ENCODE measurements around the gene RIC8B. TPM values are rescaled to one million over a fixed set of nuclear protein-coding genes. Genes with fewer than 3 reads are reported as not detected.
A peak's percentile ranks its signal among the peaks of the same experiment; 100 is the strongest.
"Not testable (repeated sequence)": the region's sequence is repeated elsewhere in the genome, so short reads cannot be mapped to it uniquely, and the experiment has no call there.

RIC8B gene
- total and polyA plus RNA-seq, 5 donors = 9.0 to 24.2 (median 20.4) TPM

DNA sequence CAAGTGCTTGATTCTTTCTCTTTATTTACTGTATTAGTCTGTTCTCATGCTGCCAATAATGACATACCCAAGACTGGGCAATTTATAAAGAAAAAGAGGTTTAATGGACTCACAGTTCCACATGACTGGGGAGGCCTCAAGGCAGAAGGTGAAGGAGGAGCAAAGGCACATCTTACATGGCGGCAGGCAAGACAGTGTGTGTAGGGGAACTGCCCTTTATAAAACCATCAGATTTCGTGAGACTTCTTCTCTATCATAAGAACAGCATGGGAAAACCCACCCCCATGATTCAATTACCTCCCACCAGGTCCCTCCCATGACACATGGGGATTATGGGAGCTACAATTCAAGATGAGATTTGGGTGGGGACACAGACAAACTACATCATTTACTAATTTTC is 149.1 kb downstream of the RIC8B start:
- not testable (repeated sequence) for H3K27ac ChIP-seq (ENCODE audit: low read length); H3K4me3 ChIP-seq (ENCODE audit: low read length); DNase-seq; H3K27me3 ChIP-seq (ENCODE audit: control insufficient read depth, insufficient read depth); H3K9me3 ChIP-seq (ENCODE audit: control insufficient read depth, low read length); H3K4me1 ChIP-seq (ENCODE audit: control insufficient read depth, insufficient read depth, low read length); ATAC-seq
- intact Hi-C loops (cut with DNase I) = loop anchor here in 2 of 4 donors (5.0 kb wide), 1 partner anchor 536 kb away; no protein-coding TSS in a partner anchor
- 91% methylated on average over 2 of the region's 2 CpGs for WGBS

DNA sequence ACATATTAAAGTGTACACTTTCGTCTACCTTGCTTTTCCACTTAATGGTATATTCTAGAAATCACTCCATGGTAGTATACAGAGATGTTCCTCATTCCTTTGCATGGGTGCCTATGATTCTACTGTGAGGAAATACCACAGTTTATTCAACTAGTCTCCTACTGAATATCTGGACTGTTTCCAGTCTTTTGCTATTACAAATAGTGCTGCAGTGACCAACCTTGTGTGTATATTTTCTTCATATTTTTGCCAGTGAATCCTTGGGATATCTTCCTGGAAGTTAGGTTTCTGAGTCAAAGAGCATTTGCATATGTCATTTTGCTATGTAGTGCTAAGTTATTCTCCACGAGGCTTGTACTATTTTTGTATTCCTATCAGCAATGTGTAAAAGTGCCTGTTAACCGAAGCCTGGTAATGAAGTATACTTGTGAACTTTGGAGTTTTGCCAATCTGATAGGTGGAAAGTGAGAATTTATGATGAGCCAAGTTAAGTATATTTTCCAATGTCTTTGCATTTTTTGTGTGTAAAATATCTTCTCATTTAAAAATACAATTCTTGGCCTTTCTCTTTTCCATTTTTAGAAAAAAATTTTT is 149.9 kb downstream of the RIC8B start:
- H3K4me3 ChIP-seq (ENCODE audit: low read length) = no peak overlapping the region
- intact Hi-C loops (cut with DNase I) = loop anchor here in 2 of 4 donors (5.0 kb wide), 1 partner anchor 537 kb away; no protein-coding TSS in a partner anchor
- H3K27ac ChIP-seq (ENCODE audit: low read length) = no peak overlapping the region
- peak; percentile 20 to 47 for ATAC-seq
- no peaks in the 10 kb centered on the region for H3K27me3 ChIP-seq (ENCODE audit: control insufficient read depth, insufficient read depth)
- no peaks in the 10 kb centered on the region for H3K9me3 ChIP-seq (ENCODE audit: control insufficient read depth, low read length)
- no peak for DNase-seq
- no peaks in the 10 kb centered on the region for H3K4me1 ChIP-seq (ENCODE audit: control insufficient read depth, insufficient read depth, low read length)
- 43% methylated on average over 3 of the region's 3 CpGs for WGBS

DNA sequence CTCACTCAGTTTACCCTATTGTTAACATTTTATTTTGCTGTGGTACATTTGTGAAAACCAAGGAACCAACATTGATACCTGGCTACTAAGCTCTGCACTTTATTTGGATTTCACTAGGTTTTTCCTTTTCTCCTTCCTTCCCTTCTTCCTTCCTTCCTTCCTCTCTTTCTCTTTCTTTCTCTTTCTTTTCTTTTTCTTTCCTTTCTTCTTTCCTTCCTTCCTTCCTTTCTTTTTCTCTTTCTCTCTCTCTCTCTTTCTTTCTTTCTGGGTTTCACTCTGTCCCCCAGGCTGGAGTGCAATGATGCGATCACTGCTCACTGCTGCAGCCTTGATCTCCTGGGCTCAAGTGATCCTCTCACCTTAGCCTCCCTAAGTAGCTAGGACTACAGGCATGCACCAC is 152.2 kb downstream of the RIC8B start:
- no peaks in the 10 kb centered on the region for H3K9me3 ChIP-seq (ENCODE audit: control insufficient read depth, low read length)
- 98% methylated on average over 1 of the region's 1 CpG for WGBS
- intact Hi-C loops (cut with DNase I) = no loop called here
- H3K4me3 ChIP-seq (ENCODE audit: low read length) = no peak overlapping the region
- no peak for ATAC-seq
- H3K27me3 ChIP-seq (ENCODE audit: control insufficient read depth, insufficient read depth) = no peaks in the 10 kb centered on the region
- no peaks in the 10 kb centered on the region for H3K4me1 ChIP-seq (ENCODE audit: control insufficient read depth, insufficient read depth, low read length)
- DNase-seq = no peak
- no peak overlapping the region for H3K27ac ChIP-seq (ENCODE audit: low read length)

DNA sequence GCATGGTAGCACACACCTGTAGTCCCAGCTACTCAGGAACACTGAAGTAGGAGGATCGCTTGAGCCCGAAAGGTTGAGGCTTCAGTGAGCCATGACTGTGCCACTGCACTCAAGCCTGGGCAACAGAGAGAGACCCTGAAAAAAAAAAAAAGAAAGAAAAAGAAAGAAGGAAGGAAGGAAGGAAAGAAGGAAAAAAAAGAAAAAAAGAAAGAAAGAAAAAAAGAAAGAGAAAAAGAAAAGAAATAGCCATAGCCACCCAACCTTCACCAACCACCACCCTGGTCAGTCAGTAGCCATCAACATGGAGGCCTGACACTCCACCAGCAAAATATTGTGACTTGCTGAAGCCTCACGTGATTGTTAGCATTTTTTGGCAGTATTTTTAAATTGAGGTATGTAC is 159.8 kb downstream of the RIC8B start:
- no peak for DNase-seq
- Histone ChIP-seq H3K9me3 (ENCODE audit: control insufficient read depth, low read length) (no peaks in the 10 kb centered on the region), H3K27ac (ENCODE audit: low read length) (no peak overlapping the region), H3K4me3 (ENCODE audit: low read length) (no peak overlapping the region), H3K4me1 (ENCODE audit: control insufficient read depth, insufficient read depth, low read length) (no peaks in the 10 kb centered on the region), H3K27me3 (ENCODE audit: control insufficient read depth, insufficient read depth) (no peaks in the 10 kb centered on the region)
- ATAC-seq = no peak
- 79% methylated on average over 3 of the region's 3 CpGs for WGBS
- intact Hi-C loops (cut with DNase I) = no loop called here

Other genes with a start within 250 kb of the RIC8B start
- gene RFX4, start 191.7 kb upstream of the RIC8B start, total RNA-seq = not detected
- not detected for gene RFX4, start 191.7 kb upstream of the RIC8B start, polyA plus RNA-seq
- gene TMEM263, start 181.2 kb downstream of the RIC8B start, total RNA-seq = 10 to 100 TPM; 55.4 to 69.9 (median 63.6) TPM
- 25.1 TPM for gene TMEM263, start 181.2 kb downstream of the RIC8B start, polyA plus RNA-seq
- 10 to 100 TPM; 29.5 to 45.1 (median 38.8) TPM for gene MTERF2, start 212.5 kb downstream of the RIC8B start, total RNA-seq
- gene MTERF2, start 212.5 kb downstream of the RIC8B start, polyA plus RNA-seq = 35.7 TPM